Astrocyte (in vitro differentiated cells and primary cell): ENCODE results near the gene ASIC4. TPM values are rescaled to one million over a fixed set of nuclear protein-coding genes. Genes with fewer than 3 reads are reported as not detected.
A peak's percentile ranks its signal among the peaks of the same experiment; 100 is the strongest.

ENCODE experiments used
- DNase-seq: peaks from one replicate; pipeline ENCODE4 v3.0.0-alpha.2; 2010; ENCODE audit warnings: low read depth
- FAIRE-seq: peaks from 2 replicates; lab custom pipeline; 2011; peaks lifted over from hg19 to GRCh38; lab: Jason Lieb, UNC
- H2AFZ ChIP-seq: 2 replicates; pipeline ENCODE4 v1.6.0; 2012; ENCODE audit warnings: low read depth, low read length, inconsistent platforms
- H3K27ac ChIP-seq: 2 replicates; pipeline ENCODE4 v1.5.1; 2011; ENCODE audit warnings: low read depth, low read length, inconsistent platforms
- H3K27me3 ChIP-seq: 2 replicates; pipeline ENCODE4 v1.6.0; 2011; ENCODE audit warnings: low read length, inconsistent platforms; ENCODE audit not compliant: insufficient read depth
- H3K36me3 ChIP-seq: 2 replicates; pipeline ENCODE4 v1.5.1; 2011; ENCODE audit warnings: low read length, inconsistent platforms; ENCODE audit not compliant: insufficient read depth
- H3K4me1 ChIP-seq: 2 replicates; pipeline ENCODE4 v1.5.1; 2011; ENCODE audit warnings: low read length, inconsistent platforms; ENCODE audit not compliant: insufficient read depth
- H3K4me2 ChIP-seq: 2 replicates; pipeline ENCODE4 v1.6.0; 2012; ENCODE audit warnings: low read length, inconsistent platforms
- H3K4me3 ChIP-seq: 2 replicates; pipeline ENCODE4 v1.5.1; 2011; ENCODE audit warnings: low read depth, mild to moderate bottlenecking, low read length, inconsistent platforms; ENCODE audit not compliant: insufficient read depth
- H3K79me2 ChIP-seq: 2 replicates; pipeline ENCODE4 v1.6.0; 2012; ENCODE audit warnings: mild to moderate bottlenecking, low read length, inconsistent platforms; ENCODE audit not compliant: insufficient read depth
- H3K9ac ChIP-seq: 2 replicates; pipeline ENCODE4 v1.6.0; 2012; ENCODE audit warnings: mild to moderate bottlenecking, low read length, inconsistent platforms
- H3K9me3 ChIP-seq: 2 replicates; pipeline ENCODE4 v1.5.1; 2012; ENCODE audit warnings: low read depth, mild to moderate bottlenecking, low read length, inconsistent platforms; ENCODE audit not compliant: insufficient read depth
- H4K20me1 ChIP-seq: 2 replicates; pipeline ENCODE4 v1.6.0; 2012; ENCODE audit warnings: low read length, inconsistent platforms; ENCODE audit not compliant: insufficient read depth
- H3K27ac Mint-ChIP-seq: one replicate; pipeline ENCODE4 v1.8.0; 2021; ENCODE audit warnings: mild to moderate bottlenecking, mixed read lengths; ENCODE audit not compliant: unreplicated experiment
- H3K27me3 Mint-ChIP-seq: one replicate; pipeline ENCODE4 v1.8.0; 2021; ENCODE audit warnings: low read depth, mixed read lengths; ENCODE audit not compliant: unreplicated experiment
- H3K36me3 Mint-ChIP-seq: one replicate; pipeline ENCODE4 v1.8.0; 2021; ENCODE audit warnings: low read depth, mixed read lengths; ENCODE audit not compliant: unreplicated experiment
- H3K4me1 Mint-ChIP-seq: one replicate; pipeline ENCODE4 v1.8.0; 2021; ENCODE audit warnings: low read depth, mixed read lengths; ENCODE audit not compliant: unreplicated experiment
- H3K4me3 Mint-ChIP-seq: one replicate; pipeline ENCODE4 v1.8.0; 2021; ENCODE audit warnings: mild to moderate bottlenecking, moderate library complexity, mixed read lengths; ENCODE audit not compliant: unreplicated experiment
- H3K9me3 Mint-ChIP-seq: one replicate; pipeline ENCODE4 v1.8.0; 2021; ENCODE audit warnings: mild to moderate bottlenecking, mixed read lengths; ENCODE audit not compliant: unreplicated experiment
- CTCF ChIP-seq: IDR thresholded peaks from 2 replicates; pipeline ENCODE4 v1.5.1; 2011; ENCODE audit warnings: low read depth, mild to moderate bottlenecking, inconsistent platforms, low read length, moderate library complexity; ENCODE audit not compliant: insufficient read depth
- EZH2 ChIP-seq: IDR thresholded peaks from 2 replicates; pipeline ENCODE4 v1.6.1; 2012; ENCODE audit warnings: mild to moderate bottlenecking, low read length, inconsistent platforms; ENCODE audit not compliant: insufficient read depth
- total RNA-seq: library from RNA; stranded (reverse); gene quantifications from 2 replicates; pipeline ENCODE4 v1.2.1, GENCODE V29; 2021

ASIC4 gene
- total RNA-seq, 1 donor from 2014 or later: 0.39 TPM

DNA sequence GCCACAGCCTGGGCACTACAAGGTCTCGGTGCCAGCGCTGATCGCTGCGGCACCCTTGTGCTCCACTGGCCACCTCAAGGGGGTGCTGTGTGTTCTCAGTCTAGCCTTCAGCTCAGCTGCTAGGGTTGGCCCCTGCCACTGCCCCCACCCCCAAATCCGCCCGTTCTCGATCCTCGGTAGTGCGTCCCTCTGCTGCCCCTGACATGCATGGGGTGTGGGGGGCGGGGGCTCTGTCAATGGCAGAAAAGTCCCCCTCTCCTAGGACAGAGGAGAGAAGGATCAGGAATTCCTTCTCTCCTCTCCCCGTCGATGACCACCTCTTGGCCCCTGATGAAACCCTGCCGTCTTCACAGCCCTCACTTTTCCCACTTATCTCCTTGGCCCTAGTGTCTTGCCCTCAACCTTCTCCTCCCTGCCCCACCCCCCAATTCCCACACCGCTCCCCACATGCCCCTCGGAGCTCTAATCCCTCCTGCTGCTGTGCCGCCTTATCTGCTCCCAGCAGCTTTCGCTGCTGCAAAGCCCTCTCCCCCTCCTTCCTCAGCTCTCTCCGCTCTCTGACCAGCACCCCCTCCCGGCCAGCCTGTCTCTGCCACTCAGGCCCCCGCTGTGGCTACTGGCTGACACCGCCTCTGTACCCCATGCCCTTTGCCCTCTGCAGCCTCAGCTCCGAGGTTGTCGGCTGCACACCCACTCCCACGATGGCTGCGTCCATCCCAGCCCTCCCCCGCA lies 4.3 kb upstream of the ASIC4 start:
- H3K4me3 Mint-ChIP-seq: peak overlapping the region; percentile 73
- peaks cover 5% of the 10 kb centered on the region for H3K36me3 Mint-ChIP-seq
- peaks cover 8% of the 10 kb centered on the region for H4K20me1 ChIP-seq
- H3K79me2 ChIP-seq: no peaks in the 10 kb centered on the region
- DNase-seq (no peak), FAIRE-seq (no peak)
- no peak overlapping the region for H3K4me3 ChIP-seq
- H3K9me3 Mint-ChIP-seq: no peaks in the 10 kb centered on the region
- H3K4me1 Mint-ChIP-seq: peaks cover 17% of the 10 kb centered on the region
- peak; percentile 61 for TF ChIP-seq CTCF
- no peak for TF ChIP-seq EZH2
- H3K27ac Mint-ChIP-seq: no peak overlapping the region
- H2AFZ ChIP-seq: peak overlapping the region; percentile 3
- peaks cover 24% of the 10 kb centered on the region for H3K4me1 ChIP-seq
- H3K27me3 Mint-ChIP-seq: peaks cover 19% of the 10 kb centered on the region
- no peaks in the 10 kb centered on the region for H3K9me3 ChIP-seq
- H3K27me3 ChIP-seq: peaks cover 31% of the 10 kb centered on the region
- H3K36me3 ChIP-seq: no peaks in the 10 kb centered on the region
- H3K27ac ChIP-seq: no peak overlapping the region
- peak overlapping the region; percentile 87 for H3K4me2 ChIP-seq
- H3K9ac ChIP-seq: peak overlapping the region; percentile 43

GRCh38 chr2:219510512-219511135 lies 3.7 kb upstream of the ASIC4 start:
- H3K79me2 ChIP-seq: no peaks in the 10 kb centered on the region
- H3K27me3 Mint-ChIP-seq: peaks cover 23% of the 10 kb centered on the region
- H3K9me3 Mint-ChIP-seq: no peaks in the 10 kb centered on the region
- peaks cover 8% of the 10 kb centered on the region for H4K20me1 ChIP-seq
- FAIRE-seq: no peak
- peaks cover 24% of the 10 kb centered on the region for H3K4me1 ChIP-seq
- no peak overlapping the region for H3K27ac Mint-ChIP-seq
- H3K4me2 ChIP-seq: peak overlapping the region; percentile 87
- no peaks in the 10 kb centered on the region for H3K9me3 ChIP-seq
- no peak overlapping the region for H3K9ac ChIP-seq
- H3K4me3 Mint-ChIP-seq: peak overlapping the region; percentile 73
- no peak overlapping the region for H2AFZ ChIP-seq
- no peaks in the 10 kb centered on the region for H3K36me3 ChIP-seq
- peaks cover 31% of the 10 kb centered on the region for H3K27me3 ChIP-seq
- H3K36me3 Mint-ChIP-seq: peaks cover 3% of the 10 kb centered on the region
- H3K4me3 ChIP-seq: no peak overlapping the region
- TF ChIP-seq CTCF (no peak), EZH2 (no peak)
- H3K4me1 Mint-ChIP-seq: peaks cover 17% of the 10 kb centered on the region
- H3K27ac ChIP-seq: no peak overlapping the region
- DNase-seq: no peak
